Measurements from ENCODE around the gene SLC25A11.

The SLC25A11 gene, protein sequence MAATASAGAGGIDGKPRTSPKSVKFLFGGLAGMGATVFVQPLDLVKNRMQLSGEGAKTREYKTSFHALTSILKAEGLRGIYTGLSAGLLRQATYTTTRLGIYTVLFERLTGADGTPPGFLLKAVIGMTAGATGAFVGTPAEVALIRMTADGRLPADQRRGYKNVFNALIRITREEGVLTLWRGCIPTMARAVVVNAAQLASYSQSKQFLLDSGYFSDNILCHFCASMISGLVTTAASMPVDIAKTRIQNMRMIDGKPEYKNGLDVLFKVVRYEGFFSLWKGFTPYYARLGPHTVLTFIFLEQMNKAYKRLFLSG

GRCh38 chr17:4939796-4940554 lies at the start of gene SLC25A11, which contains the start of gene RNF167:
SLC25A11 (minus strand) TSS chr17:4940046; CDS start chr17:4939910, 136 bp downstream.
RNF167 (plus strand) TSS chr17:4940268; CDS start chr17:4940910, 642 bp downstream.
- DNase-seq, result peak; percentile 98

DNA sequence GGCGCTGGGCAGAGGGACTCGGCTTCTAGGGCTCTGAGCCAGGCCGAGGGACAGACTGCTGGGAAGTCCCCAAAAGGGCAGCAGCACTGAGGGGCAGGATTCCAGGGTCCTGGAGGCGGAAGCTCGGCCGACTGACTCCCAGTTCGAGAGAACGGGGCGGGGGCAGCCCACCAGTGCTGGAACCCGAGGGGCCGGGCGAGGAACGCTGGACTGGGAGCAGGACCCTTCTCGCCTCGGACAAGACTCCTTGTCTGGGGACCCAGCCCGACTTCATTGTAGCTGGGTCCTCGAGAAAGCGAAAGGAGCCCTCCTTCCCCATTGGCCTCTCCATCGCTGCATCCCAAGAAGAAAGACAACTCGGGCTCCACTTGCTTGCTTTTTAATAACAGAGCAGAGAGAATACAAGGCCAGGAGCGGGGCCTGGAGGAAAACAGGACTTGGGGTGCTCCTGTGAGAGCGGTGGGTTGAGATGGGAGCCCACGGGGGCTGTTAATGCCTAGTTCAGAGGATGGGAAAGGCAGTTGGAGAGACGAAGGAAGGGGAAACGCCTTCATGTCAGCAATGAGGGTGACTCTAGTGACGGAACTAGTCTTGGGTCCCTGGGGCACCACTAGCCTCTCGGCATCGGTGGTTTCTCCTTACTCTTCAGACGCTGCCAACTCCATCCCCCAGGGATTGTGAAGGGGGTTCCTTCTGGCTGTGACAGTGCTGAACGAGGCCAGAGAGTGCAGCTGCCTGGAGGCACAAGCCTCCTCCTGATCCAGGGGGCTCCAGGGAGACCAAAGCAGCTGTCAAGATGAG lies 48.1 kb upstream of the SLC25A11 start:
- no peak for DNase-seq

DNA sequence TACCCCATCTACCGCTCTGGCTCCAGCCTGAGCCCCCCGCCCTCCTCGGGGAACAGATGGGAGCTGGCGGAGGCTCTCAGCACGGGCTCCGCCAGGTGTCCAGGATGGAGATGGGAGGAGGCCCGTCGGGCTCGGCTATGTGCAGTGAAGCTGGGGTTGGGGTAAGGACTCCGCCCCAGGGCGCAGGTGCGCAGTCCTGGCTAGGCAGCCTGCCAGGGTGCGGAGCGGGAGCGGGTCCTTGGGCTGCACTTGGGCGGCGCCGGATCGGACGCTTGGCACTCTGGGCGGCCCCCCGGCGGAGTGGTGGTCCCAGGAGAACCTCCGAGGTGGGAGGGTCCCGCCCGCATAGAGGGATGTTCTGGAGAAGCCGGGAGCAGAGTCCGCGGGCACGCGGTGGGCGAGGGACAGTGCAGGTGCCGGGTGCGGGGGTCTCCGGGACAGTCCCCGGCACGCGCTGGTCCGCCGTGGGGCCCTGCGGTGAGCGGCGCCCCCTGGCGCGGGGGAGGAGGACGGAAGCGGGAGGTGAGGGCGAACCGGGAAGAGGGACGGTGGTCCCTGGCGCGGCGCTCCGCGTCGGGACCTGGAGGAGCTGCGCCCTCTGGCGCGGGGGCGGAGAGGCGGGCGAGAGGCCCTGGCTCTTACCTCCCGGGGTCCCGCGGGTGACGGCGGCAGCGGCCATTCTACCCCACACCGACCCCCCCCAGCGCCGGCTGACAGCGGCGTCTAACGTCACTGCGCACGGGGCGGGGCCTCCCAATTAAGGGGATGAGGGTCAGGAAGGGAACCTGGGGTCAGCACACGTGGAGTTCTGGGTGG lies 47.3 kb upstream of the SLC25A11 start, which contains the start of gene CAMTA2:
Gene CAMTA2 (minus strand): TSS at position 725 of the 816 bp plus-strand sequence. CDS start 1,453 bp downstream, outside the sequence.
- peak; percentile 76 for DNase-seq

GRCh38 chr17:4986403-4986802 lies 46.6 kb upstream of the SLC25A11 start:
- DNase-seq, result peak; percentile 47

DNA sequence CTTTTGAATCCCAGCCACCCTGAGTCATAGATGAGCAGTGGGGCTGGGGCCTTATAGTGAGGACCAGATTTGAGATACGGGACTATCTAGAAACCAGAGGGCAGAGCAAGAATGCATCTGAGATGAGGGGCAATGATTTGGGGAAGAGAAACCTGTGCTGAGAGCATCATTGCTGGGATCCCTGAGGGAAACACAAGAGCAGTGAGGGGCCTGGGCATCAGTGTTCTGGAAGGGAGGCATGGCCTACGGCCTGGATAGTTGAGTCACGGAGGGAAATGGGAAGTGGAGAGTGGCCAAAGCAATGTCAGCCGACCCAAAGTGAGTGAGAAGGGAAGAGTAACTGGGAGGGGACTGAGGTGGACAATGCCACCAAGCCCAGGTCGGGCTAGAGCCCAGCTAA lies 42.5 kb upstream of the SLC25A11 start:
- no peak for DNase-seq

DNA sequence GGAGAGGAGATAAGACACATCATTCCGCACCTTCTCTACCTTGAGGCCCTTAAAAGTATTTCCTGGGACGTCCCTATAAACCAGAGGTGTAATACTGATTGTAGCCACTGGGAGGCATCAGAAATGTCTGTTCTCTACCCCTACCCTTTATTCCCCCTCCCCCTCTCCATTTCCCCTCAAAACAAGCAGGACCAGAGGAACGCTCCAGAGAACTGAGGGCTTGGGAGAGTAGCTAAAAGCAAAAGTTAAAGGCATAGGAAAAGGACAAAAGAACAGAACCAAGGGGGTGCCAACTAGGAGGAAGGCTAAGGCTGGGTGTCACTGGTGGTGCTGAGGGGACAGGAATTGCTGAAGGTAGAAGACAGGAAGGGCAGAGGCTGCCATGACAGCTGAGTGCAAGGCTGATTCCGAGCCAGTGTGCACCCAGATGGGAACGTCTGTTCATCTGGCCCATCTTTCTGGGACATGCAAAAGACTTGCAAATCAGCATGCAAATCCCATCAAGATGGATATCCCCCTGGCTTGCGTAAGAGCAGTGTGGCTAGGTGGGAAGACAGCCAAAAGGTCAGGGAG lies 40.9 kb upstream of the SLC25A11 start:
- DNase-seq, result peak; percentile 64

DNA sequence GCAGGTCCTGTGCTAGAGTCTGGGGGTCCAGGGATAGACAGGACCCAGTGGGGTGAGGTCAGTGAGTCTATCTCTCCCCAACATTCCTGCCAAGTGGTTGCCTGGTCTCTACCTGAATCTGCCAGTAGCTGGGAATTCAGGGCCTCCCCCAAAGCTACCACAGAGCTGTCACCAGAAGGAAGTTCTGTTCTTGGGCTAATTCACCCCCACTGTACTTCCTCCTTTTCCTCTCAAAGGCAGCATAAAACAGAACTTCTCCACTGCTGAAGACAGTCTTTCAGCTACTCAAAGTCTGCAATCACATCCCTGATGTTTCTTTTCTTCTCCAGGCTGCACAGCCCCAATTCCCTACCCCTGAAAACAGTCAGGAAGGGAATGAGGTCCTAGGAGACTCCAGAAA lies 38.9 kb upstream of the SLC25A11 start:
- no peak for DNase-seq

DNA sequence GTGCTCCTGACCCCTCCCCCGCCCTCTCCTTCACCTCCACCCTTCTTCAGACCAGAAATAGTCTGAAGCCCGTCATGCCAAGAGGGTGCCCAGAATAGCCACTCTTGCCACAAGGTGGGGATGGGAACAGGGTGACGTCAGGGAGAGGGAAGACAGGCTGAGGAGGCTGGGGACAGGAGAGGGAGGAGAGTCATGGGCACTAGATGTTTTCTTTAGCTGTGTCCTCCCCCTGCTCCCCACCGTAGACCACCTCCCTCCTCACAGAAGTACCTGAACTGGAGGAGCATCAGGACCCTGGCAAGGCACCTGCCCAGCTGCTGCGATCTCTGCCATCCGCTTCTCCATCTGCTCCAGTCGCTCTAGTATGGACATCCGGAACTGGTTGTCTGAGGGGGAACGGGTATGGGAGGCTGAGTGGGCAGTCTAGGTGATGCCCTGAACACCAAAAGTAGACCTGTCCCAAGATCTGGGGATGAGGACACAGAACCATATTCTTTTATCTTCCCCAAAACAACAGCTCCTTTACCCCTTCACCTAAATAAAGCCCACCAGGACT lies 34.3 kb upstream of the SLC25A11 start:
- no peak for DNase-seq

- no peak for DNase-seq
Measured at GRCh38 chr17:4973256-4974114, 33.6 kb upstream of the SLC25A11 start.

GRCh38 chr17:4972752-4973151 lies 32.9 kb upstream of the SLC25A11 start:
- no peak for DNase-seq

GRCh38 chr17:4972322-4972721 lies 32.5 kb upstream of the SLC25A11 start:
- DNase-seq, result no peak

GRCh38 chr17:4971826-4972225 lies 32.0 kb upstream of the SLC25A11 start:
- no peak for DNase-seq

- DNase-seq, result no peak
Measured at GRCh38 chr17:4970273-4970672, 30.4 kb upstream of the SLC25A11 start.

GRCh38 chr17:4969551-4970173 lies 29.8 kb upstream of the SLC25A11 start:
- peak; percentile 19 for DNase-seq

DNA sequence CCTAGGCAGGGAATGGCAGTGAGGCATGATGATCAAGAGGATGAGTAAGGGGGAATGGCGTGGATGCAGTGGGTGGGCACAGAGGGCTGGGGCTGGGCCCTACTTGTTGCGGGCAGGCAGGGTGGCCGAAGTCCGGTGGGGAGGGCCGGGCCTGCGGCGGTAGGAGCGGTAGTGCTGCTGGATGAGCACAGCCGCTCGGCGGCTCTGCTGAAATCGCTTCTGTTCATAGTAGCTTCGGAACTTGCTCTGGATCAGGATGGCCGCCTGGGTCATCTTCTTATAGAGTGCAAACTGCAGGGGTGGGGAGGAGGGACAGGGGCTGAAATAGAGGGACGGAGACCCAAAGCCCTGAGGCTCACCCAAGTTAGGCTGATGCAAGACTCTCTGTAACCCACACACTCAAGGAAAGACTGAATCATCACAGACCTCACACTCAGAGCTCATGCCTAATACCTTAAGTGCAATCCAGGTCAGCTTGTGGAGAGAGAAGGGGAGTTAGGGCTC lies 29.3 kb upstream of the SLC25A11 start:
- DNase-seq, result peak; percentile 56

DNA sequence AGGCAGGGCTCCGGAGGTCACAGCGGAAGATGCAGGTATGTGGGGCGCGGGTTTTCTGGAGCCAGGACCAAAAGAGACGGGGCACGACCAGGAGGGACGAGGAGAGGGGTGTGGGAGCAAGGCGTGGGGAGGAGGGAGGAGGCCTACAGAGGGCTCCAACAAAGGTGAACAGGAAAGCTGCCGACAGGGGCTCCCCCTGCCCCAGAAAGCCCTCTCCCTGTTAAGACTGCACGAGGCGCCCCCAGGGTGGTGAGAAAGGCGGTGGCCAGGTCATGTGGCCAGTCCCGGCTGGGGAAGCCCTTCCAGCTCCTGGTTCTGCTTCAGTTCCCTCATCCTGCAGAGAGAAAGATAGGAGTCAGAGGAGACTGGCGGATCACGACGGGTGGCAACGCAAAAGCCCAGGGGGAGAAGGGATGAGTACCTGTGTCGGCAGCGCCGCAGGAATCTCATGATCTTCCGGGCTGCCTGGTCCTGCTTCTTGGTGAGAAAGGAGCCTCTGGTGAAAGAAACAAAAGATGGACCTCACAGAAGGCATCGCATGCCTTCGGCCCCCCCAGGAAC lies 28.7 kb upstream of the SLC25A11 start:
- DNase-seq, result peak; percentile 51

DNA sequence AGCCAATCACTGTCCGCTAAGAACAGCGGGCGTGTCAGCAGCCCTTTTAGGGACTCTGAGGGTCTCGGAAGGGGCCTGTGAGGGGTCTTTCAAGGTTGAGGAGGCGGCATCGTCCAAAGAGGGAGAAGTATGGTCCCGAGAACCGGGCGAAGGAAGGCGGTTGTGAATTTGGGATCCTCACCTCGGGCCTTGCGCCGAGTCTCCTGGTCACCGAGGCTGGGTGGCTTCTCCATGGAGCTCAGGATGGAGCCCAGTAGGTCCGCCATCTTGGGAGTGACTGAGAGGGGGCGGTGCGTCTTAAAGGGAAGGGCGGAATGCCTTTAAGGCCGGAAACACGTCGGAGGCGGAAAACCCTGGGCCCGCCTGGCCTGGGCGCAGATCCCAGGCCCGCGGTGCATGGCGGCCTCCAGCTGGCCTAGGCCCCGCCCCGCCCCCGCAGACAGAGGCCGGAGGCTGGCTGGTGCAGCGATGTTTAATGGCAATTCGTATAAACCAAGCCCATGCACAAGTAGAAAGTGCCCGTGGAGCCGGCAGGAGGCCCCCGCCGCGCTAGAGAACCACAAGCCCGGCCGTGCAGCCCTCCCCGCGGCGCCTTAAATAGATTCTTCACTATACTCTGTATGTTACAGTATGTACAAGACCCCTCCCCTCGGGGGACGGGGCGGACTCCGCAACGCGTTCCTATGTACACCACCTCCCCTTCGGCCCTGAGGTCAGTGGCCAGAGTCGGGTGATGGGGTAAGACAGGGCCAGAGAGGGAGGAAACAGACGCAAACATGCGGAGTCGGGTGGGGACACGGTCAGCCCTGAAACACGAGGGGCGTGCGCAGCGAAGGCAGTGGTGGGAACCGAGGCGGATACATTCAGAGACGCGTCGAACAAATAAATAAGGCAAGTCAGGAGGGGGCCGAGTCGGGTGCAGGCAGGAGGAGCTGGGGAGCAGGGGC lies 28.0 kb upstream of the SLC25A11 start, which contains the start of gene SPAG7:
Gene SPAG7 (minus strand): TSS at position 279 of the 947 bp plus-strand sequence. CDS start 13 bp downstream, at position 266.
- peak; percentile 95 for DNase-seq
